RWPE2 (cell line): ENCODE data around the gene MACROD2.

Source experiments
- ATAC-seq: fragments of 200-7000 bp; cut with Tn5 transposase; 3 replicates; pipeline ENCODE4 v1.9.1; 2021; ENCODE audit warnings: low read depth
- DNase-seq: peaks from one replicate; pipeline ENCODE4 v3.0.0-alpha.2; 2020; ENCODE audit warnings: low spot score
- H3K27ac ChIP-seq: fragments of 450-650 bp; 2 replicates; pipeline ENCODE4 v1.5.1; 2017; ENCODE audit warnings: mild to moderate bottlenecking; ENCODE audit not compliant: poor library complexity, severe bottlenecking
- H3K27me3 ChIP-seq: fragments of 250-450 bp; sonication (Bioruptor Pico); 2 replicates; pipeline ENCODE4 v1.5.1; 2021; ENCODE audit warnings: mild to moderate bottlenecking, moderate library complexity; ENCODE audit not compliant: insufficient read depth, poor library complexity, severe bottlenecking
- H3K36me3 ChIP-seq: fragments of 250-450 bp; sonication (Bioruptor Pico); 2 replicates; pipeline ENCODE4 v1.5.1; 2020; ENCODE audit warnings: low read depth, mild to moderate bottlenecking, moderate library complexity
- H3K4me1 ChIP-seq: fragments of 250-450 bp; sonication (Bioruptor Pico); 2 replicates; pipeline ENCODE4 v1.5.1; 2021; ENCODE audit warnings: mild to moderate bottlenecking, moderate library complexity; ENCODE audit not compliant: insufficient read depth, poor library complexity, severe bottlenecking
- H3K4me3 ChIP-seq: fragments of 250-450 bp; sonication (Bioruptor Pico); 2 replicates; pipeline ENCODE4 v1.5.1; 2021; ENCODE audit warnings: mild to moderate bottlenecking, moderate library complexity; ENCODE audit not compliant: severe bottlenecking
- H3K9me3 ChIP-seq: fragments of 250-450 bp; sonication (Bioruptor Pico); 2 replicates; pipeline ENCODE4 v1.5.1; 2021; ENCODE audit warnings: mild to moderate bottlenecking, moderate library complexity; ENCODE audit not compliant: severe bottlenecking
- TF ChIP-seq, protein P1 (sequence below): fragments of 450-650 bp; IDR thresholded peaks from one replicate; pipeline ENCODE4 v1.5.1; 2017; ENCODE audit warnings: mild to moderate bottlenecking, moderate library complexity; ENCODE audit not compliant: poor library complexity, severe bottlenecking

Gene MACROD2

DNA sequence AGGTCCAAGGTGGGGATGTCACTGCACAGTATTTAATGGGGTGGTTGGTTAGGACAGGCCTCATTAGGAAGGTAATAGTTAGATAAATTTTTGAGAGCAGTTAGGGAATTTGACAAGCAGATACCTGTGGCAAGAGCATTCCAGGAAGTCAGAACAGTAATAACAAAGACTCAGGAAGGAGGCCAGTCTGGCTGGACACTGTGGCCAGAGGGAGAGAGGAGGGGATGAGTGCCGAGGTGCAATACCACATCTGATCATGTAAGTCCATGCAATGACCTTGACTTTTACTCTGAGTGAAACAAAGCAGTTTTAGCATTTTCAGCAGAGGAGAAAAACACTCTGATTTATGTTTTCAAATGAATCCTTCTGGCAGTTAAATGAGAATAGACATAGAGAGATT, 1332.8 kb downstream of the MACROD2 start:
- Histone ChIP-seq H3K4me1 (no peaks in the 10 kb centered on the region), H3K4me3 (no peak overlapping the region), H3K27me3 (no peaks in the 10 kb centered on the region), H3K36me3 (no peaks in the 10 kb centered on the region), H3K9me3 (no peaks in the 10 kb centered on the region), H3K27ac (no peak overlapping the region)
- ATAC-seq (no peak), DNase-seq (no peak)
- TF ChIP-seq, protein P1, sequence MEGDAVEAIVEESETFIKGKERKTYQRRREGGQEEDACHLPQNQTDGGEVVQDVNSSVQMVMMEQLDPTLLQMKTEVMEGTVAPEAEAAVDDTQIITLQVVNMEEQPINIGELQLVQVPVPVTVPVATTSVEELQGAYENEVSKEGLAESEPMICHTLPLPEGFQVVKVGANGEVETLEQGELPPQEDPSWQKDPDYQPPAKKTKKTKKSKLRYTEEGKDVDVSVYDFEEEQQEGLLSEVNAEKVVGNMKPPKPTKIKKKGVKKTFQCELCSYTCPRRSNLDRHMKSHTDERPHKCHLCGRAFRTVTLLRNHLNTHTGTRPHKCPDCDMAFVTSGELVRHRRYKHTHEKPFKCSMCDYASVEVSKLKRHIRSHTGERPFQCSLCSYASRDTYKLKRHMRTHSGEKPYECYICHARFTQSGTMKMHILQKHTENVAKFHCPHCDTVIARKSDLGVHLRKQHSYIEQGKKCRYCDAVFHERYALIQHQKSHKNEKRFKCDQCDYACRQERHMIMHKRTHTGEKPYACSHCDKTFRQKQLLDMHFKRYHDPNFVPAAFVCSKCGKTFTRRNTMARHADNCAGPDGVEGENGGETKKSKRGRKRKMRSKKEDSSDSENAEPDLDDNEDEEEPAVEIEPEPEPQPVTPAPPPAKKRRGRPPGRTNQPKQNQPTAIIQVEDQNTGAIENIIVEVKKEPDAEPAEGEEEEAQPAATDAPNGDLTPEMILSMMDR = no peak

DNA sequence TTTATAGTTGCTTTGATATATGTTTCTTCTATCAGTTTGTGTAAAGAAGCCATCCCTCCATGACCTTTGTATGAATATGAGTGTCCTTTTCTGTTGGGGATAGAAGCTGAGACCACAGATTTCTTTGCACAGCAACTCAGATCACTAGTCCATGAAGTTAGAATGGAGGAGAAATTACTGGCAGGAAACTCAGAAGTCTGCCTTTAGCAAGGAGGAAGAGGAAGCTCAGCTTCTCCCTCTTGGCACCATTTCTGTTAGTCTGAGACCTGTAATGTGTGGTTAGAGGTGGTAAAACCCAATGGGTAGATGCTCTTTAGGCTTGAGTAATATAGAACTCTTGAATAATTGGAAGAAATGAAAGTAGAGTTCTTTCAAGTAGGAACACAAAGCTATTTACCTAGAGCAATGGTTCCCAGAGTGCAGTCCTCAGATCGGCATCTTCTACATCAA, 1337.4 kb downstream of the MACROD2 start:
- TF ChIP-seq, protein P1 = no peak
- Histone ChIP-seq H3K4me1 (no peaks in the 10 kb centered on the region), H3K27me3 (no peaks in the 10 kb centered on the region), H3K27ac (no peak overlapping the region), H3K36me3 (no peaks in the 10 kb centered on the region), H3K4me3 (no peak overlapping the region), H3K9me3 (no peaks in the 10 kb centered on the region)
- DNase-seq (no peak), ATAC-seq (no peak)

DNA sequence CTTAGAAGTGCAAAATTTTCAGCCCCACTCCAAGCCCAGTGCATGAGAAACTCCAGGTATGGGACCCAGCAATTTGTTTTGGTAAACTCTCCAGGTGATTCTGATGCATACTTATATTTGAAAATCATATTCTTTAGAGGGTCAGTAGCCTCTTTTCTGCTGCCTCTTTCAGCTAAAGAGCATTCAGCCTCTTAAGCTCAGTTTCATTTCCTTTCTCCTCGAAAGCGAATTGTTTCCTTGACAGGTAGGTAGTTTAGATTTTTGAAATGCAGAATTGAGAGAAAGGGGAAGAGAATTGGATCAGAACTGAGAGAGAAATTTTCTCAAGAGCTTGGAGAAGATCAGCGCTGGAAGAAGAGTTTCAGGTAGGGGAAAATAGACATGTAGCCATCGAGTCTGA, 1337.9 kb downstream of the MACROD2 start:
- H3K27me3 ChIP-seq = no peaks in the 10 kb centered on the region
- DNase-seq = no peak
- no peak overlapping the region for H3K4me3 ChIP-seq
- H3K4me1 ChIP-seq = no peaks in the 10 kb centered on the region
- no peaks in the 10 kb centered on the region for H3K36me3 ChIP-seq
- no peaks in the 10 kb centered on the region for H3K9me3 ChIP-seq
- H3K27ac ChIP-seq = no peak overlapping the region
- TF ChIP-seq, protein P1 = no peak
- ATAC-seq = no peak

DNA sequence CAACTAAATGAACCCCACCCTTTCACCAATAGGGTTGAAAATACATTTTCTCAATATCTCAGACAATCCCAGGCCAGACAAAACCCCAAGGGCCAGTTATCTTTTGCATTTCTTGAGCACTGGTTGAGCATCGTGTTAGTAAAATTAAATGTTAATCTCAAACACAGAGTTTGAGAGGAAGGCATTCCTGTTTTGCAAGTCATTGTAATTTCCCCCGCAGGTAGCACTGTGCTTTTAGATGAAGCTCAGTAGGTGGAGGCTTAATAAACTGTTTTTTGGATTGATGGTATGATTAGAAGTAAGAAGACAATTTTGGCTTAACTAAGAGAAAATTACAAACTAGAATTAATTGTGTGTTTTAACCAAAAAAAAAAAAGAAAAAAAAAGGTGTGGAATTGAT, 1340.7 kb downstream of the MACROD2 start:
- DNase-seq (no peak), ATAC-seq (no peak)
- no peaks in the 10 kb centered on the region for H3K4me1 ChIP-seq
- no peaks in the 10 kb centered on the region for H3K27me3 ChIP-seq
- H3K9me3 ChIP-seq = no peaks in the 10 kb centered on the region
- no peak overlapping the region for H3K27ac ChIP-seq
- H3K36me3 ChIP-seq = no peaks in the 10 kb centered on the region
- TF ChIP-seq, protein P1 = no peak
- H3K4me3 ChIP-seq = no peak overlapping the region

DNA sequence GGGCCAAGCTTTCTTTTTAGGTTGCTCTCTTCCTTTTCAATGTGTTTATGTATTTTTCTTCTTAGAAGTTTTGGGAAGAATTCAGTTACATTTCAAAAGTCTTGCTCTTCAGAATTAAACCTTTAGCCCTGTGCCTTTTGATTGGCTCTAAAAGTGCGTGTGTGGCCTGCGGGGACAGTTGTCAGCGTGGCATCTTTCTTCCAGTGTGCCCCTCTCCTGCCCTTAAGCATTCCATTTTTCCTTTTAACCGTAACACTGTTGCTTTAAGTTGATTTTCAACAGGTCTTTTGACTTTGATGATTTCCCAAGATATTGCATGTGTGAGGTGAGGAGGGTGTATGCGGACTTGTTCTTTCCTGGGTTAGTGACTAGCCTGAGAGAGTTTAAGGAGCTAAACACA, 1341.2 kb downstream of the MACROD2 start:
- no peak overlapping the region for H3K4me3 ChIP-seq
- H3K36me3 ChIP-seq = no peaks in the 10 kb centered on the region
- ATAC-seq (no peak), DNase-seq (no peak)
- H3K4me1 ChIP-seq = no peaks in the 10 kb centered on the region
- TF ChIP-seq, protein P1 = no peak
- no peaks in the 10 kb centered on the region for H3K27me3 ChIP-seq
- no peak overlapping the region for H3K27ac ChIP-seq
- H3K9me3 ChIP-seq = no peaks in the 10 kb centered on the region
